Mesendoderm (in vitro differentiated cells): ENCODE measurements around the gene PCNT.

Experiments
- DNase-seq: peaks from one replicate; pipeline ENCODE4 v3.0.0; 2013
- H2AK5ac ChIP-seq: 2 replicates; pipeline ENCODE4 v1.6.1; 2013; ENCODE audit warnings: low read length, inconsistent platforms
- H2BK120ac ChIP-seq: 2 replicates; pipeline ENCODE4 v1.6.1; 2013; ENCODE audit warnings: low read depth, mild to moderate bottlenecking, low read length, moderate library complexity, mixed read lengths
- H2BK15ac ChIP-seq: replicated peaks from 2 replicates; pipeline ENCODE4 v1.6.1; 2013; ENCODE audit warnings: low read depth, mild to moderate bottlenecking, moderate library complexity
- H2BK5ac ChIP-seq: 2 replicates; pipeline ENCODE4 v1.6.1; 2013; ENCODE audit warnings: low read length, inconsistent platforms
- H3K18ac ChIP-seq: 2 replicates; pipeline ENCODE4 v1.6.1; 2013; ENCODE audit warnings: mild to moderate bottlenecking, low read length, mixed read lengths
- H3K23ac ChIP-seq: one replicate; pipeline ENCODE4 v1.6.1; 2013; ENCODE audit warnings: low read length
- H3K27ac ChIP-seq: 2 replicates; pipeline ENCODE4 v1.5.1; 2013; ENCODE audit warnings: low read depth, mild to moderate bottlenecking, inconsistent platforms, low read length, moderate library complexity
- H3K27me3 ChIP-seq: 2 replicates; pipeline ENCODE4 v1.6.1; 2013; ENCODE audit warnings: low read length, control low read depth, mild to moderate bottlenecking, inconsistent platforms; ENCODE audit not compliant: insufficient read depth, poor library complexity
- H3K36me3 ChIP-seq: 2 replicates; pipeline ENCODE4 v1.6.1; 2013; ENCODE audit warnings: low read length, inconsistent platforms; ENCODE audit not compliant: control insufficient read depth, insufficient read depth
- H3K4ac ChIP-seq: one replicate; pipeline ENCODE4 v1.6.1; 2013; ENCODE audit warnings: low read depth, mild to moderate bottlenecking, low read length, moderate library complexity
- H3K4me1 ChIP-seq: 2 replicates; pipeline ENCODE4 v1.6.1; 2013; ENCODE audit warnings: low read depth, low read length, inconsistent platforms; ENCODE audit not compliant: control insufficient read depth
- H3K4me2 ChIP-seq: 2 replicates; pipeline ENCODE4 v1.6.1; 2013; ENCODE audit warnings: low read length
- H3K4me3 ChIP-seq: 2 replicates; pipeline ENCODE4 v1.5.1; 2013; ENCODE audit warnings: mild to moderate bottlenecking, low read length
- H3K56ac ChIP-seq: one replicate; pipeline ENCODE4 v1.6.1; 2013; ENCODE audit warnings: low read length
- H3K79me1 ChIP-seq: 2 replicates; pipeline ENCODE4 v1.6.1; 2013; ENCODE audit warnings: low read length, inconsistent platforms
- H3K79me2 ChIP-seq: 2 replicates; pipeline ENCODE4 v1.6.1; 2013; ENCODE audit warnings: mild to moderate bottlenecking, low read length; ENCODE audit not compliant: control insufficient read depth, insufficient read depth
- H3K9ac ChIP-seq: 2 replicates; pipeline ENCODE4 v1.6.1; 2013; ENCODE audit warnings: low read length, inconsistent platforms
- H4K5ac ChIP-seq: one replicate; pipeline ENCODE4 v1.6.1; 2013; ENCODE audit warnings: low read length
- H4K8ac ChIP-seq: one replicate; pipeline ENCODE4 v1.6.1; 2013; ENCODE audit warnings: low read depth, mild to moderate bottlenecking, control low read depth, low read length, moderate library complexity
- WGBS: extraction: QIAGEN DNeasy Blood & Tissue Kit; methylation state at CpG from one replicate; pipeline ENCODE4 v1.1.7; 2013; ENCODE audit warnings: low lambda C conversion rate, missing lambda C conversion rate; ENCODE audit not compliant: insufficient coverage; ENCODE audit errors: extremely low coverage; 5-methylcytosine and 5-hydroxymethylcytosine counted together

PCNT gene

DNA sequence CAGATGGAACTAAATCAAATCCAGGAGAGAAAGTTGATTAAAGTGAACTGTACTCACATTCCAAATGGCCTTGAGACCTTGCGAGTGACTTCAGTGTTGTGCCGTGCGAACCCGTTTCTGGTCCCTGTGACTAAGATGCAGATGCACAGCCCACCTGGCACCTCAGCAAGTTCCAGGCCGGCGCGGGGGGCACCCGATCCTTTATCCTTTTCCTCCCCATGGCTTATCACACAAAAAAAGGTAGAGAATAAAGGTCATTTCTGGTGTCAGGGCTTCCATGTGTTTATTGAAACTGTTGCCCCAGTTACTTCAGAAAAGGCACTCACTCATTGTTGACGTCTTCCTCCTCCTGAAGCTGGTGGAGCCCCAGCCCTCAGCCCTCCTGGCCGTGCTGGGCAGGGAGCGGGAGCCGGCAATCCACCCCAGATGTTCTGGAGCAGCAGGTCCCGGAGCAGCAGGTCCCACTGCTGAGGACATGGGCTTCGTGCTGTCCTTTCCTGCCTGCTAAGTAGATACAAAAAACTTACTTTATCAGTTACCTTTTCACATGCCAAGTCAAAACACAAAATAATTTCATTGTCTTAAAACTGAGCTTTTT is 53.0 kb downstream of the PCNT start:
- Histone ChIP-seq H3K4ac (no peak overlapping the region), H3K4me3 (no peak overlapping the region), H2BK120ac (no peak overlapping the region), H3K4me2 (no peak overlapping the region), H3K79me1 (peaks cover 33% of the 10 kb centered on the region), H2AK5ac (no peak overlapping the region), H3K27ac (no peak overlapping the region), H3K36me3 (peaks cover 5% of the 10 kb centered on the region), H3K9ac (no peak overlapping the region), H3K79me2 (peaks cover 39% of the 10 kb centered on the region), H3K4me1 (no peaks in the 10 kb centered on the region), H3K18ac (no peak overlapping the region), H3K23ac (no peak overlapping the region), H3K27me3 (no peaks in the 10 kb centered on the region), H2BK15ac (no peak overlapping the region), H4K8ac (no peak overlapping the region), H2BK5ac (no peak overlapping the region), H4K5ac (no peak overlapping the region), H3K56ac (no peak overlapping the region)
- no peak for DNase-seq
- WGBS, result no CpG with 5 or more reads among the region's 14 CpGs

DNA sequence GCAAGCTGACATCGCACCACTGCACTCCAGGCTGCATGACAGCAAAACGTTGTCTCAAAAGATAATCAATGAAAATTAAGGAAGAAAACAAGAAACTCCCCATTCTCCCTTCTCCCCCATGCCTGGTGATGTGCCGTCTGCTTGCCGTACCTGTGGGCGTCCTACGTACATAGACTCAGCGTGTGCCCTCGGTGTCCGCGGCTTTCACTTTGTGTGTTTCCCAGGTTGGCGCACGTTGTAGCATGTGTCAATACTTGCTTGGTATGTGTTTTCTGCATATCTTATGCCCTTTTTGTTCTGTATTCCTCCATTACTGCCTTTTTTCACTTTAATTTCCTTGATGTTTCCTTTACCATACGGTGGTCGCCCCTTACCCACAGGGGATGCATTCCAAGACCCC is 53.8 kb downstream of the PCNT start:
- Histone ChIP-seq H2BK15ac (no peak overlapping the region), H2AK5ac (no peak overlapping the region), H3K27ac (no peak overlapping the region), H3K4ac (no peak overlapping the region), H2BK120ac (no peak overlapping the region), H3K27me3 (no peaks in the 10 kb centered on the region), H3K56ac (no peak overlapping the region), H3K4me2 (no peak overlapping the region), H4K8ac (no peak overlapping the region), H3K9ac (no peak overlapping the region), H4K5ac (no peak overlapping the region), H3K79me1 (peaks cover 26% of the 10 kb centered on the region), H3K79me2 (peaks cover 36% of the 10 kb centered on the region), H3K4me3 (no peak overlapping the region), H3K36me3 (peaks cover 2% of the 10 kb centered on the region), H3K23ac (no peak overlapping the region), H3K18ac (no peak overlapping the region), H3K4me1 (no peaks in the 10 kb centered on the region), H2BK5ac (no peak overlapping the region)
- DNase-seq, result no peak
- WGBS, result no CpG with 5 or more reads among the region's 14 CpGs

DNA sequence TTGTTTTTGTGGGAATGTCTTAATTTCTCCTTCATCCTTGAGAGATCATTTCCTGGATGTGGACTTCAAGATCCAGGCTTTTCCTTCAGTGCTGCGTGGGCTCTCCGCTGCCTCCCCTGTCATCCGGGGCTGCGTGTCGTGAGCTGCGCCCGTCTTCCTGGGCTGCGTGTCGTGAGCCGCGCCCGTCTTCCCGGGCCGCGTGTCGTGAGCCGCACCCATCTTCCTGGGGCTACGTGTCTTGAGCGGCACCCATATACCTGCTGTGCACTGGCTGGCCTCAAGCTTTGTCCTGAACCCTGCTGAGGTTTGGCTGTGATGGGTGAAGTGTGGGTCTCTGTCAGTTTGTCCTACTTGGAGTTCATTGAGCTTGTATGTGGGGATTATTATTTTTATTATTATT is 55.1 kb downstream of the PCNT start:
- no peak overlapping the region for H3K9ac ChIP-seq
- H3K36me3 ChIP-seq, result peaks cover 2% of the 10 kb centered on the region
- H4K5ac ChIP-seq, result no peak overlapping the region
- peaks cover 37% of the 10 kb centered on the region for H3K79me2 ChIP-seq
- H3K27ac ChIP-seq, result no peak overlapping the region
- H3K4me1 ChIP-seq, result no peaks in the 10 kb centered on the region
- no peak overlapping the region for H3K18ac ChIP-seq
- H3K79me1 ChIP-seq, result peaks cover 26% of the 10 kb centered on the region
- H2BK5ac ChIP-seq, result no peak overlapping the region
- H3K56ac ChIP-seq, result no peak overlapping the region
- no peak for DNase-seq
- no peak overlapping the region for H3K4ac ChIP-seq
- no peak overlapping the region for H2BK15ac ChIP-seq
- H3K23ac ChIP-seq, result no peak overlapping the region
- H3K27me3 ChIP-seq, result no peaks in the 10 kb centered on the region
- H3K4me2 ChIP-seq, result no peak overlapping the region
- no peak overlapping the region for H2BK120ac ChIP-seq
- H3K4me3 ChIP-seq, result no peak overlapping the region
- no CpG with 5 or more reads among the region's 19 CpGs for WGBS
- H4K8ac ChIP-seq, result no peak overlapping the region
- no peak overlapping the region for H2AK5ac ChIP-seq

DNA sequence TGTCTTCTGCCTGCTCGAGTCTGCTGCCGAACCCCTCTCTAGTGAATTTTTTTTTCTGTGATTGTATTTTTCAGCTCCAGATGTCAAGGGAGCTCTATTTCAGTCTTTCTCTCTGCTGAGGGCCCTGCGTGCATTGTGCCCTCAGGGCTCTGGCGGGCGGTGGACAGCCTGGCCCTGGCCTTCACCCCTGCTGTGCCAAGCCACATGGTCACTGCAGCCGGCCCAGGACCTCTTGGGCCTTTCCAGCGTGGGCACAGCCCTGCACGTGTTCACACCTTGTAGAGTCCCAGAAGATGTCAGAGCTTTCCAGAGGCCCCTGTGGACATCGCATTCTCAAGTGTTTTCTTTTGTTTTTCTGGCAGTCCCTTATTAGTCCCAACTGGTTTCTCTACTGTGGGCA is 55.7 kb downstream of the PCNT start:
- H2BK5ac ChIP-seq, result no peak overlapping the region
- no peaks in the 10 kb centered on the region for H3K4me1 ChIP-seq
- H3K79me2 ChIP-seq, result peaks cover 39% of the 10 kb centered on the region
- H4K5ac ChIP-seq, result no peak overlapping the region
- H3K9ac ChIP-seq, result no peak overlapping the region
- H3K27ac ChIP-seq, result no peak overlapping the region
- H3K36me3 ChIP-seq, result peaks cover 4% of the 10 kb centered on the region
- H2BK120ac ChIP-seq, result no peak overlapping the region
- WGBS, result no CpG with 5 or more reads among the region's 9 CpGs
- no peaks in the 10 kb centered on the region for H3K27me3 ChIP-seq
- H3K4me2 ChIP-seq, result no peak overlapping the region
- H2BK15ac ChIP-seq, result no peak overlapping the region
- no peak overlapping the region for H3K56ac ChIP-seq
- H3K4me3 ChIP-seq, result no peak overlapping the region
- H3K79me1 ChIP-seq, result peaks cover 26% of the 10 kb centered on the region
- H3K18ac ChIP-seq, result no peak overlapping the region
- no peak overlapping the region for H4K8ac ChIP-seq
- no peak overlapping the region for H3K4ac ChIP-seq
- no peak overlapping the region for H3K23ac ChIP-seq
- no peak for DNase-seq
- no peak overlapping the region for H2AK5ac ChIP-seq

DNA sequence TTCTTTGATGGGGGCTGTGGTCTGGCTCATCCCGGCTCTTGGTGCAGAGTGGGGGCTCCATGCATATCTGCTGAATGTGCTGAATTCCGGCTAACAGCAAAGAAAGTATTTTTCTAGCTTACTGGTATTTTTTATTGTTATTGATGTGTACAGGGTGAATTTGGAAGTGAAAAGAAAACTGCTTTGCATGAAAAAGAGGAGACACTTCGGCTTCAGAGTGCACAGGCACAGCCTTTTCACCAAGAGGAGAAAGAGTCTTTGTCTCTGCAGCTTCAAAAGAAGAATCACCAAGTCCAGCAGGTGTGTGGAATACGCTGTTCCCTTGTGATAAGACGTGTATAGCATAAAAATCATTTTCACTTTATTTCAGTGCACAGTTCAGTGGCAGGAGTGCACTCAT is 57.6 kb downstream of the PCNT start:
- Histone ChIP-seq H3K36me3 (peaks cover 6% of the 10 kb centered on the region), H3K4me1 (no peaks in the 10 kb centered on the region), H2BK15ac (no peak overlapping the region), H3K79me2 (peaks cover 32% of the 10 kb centered on the region), H2BK5ac (no peak overlapping the region), H3K4me3 (no peak overlapping the region), H2BK120ac (no peak overlapping the region), H3K56ac (no peak overlapping the region), H3K79me1 (peaks cover 22% of the 10 kb centered on the region), H3K4me2 (no peak overlapping the region), H3K23ac (no peak overlapping the region), H3K4ac (no peak overlapping the region), H3K18ac (no peak overlapping the region), H3K9ac (no peak overlapping the region), H3K27ac (no peak overlapping the region), H4K5ac (no peak overlapping the region), H3K27me3 (no peaks in the 10 kb centered on the region), H2AK5ac (no peak overlapping the region), H4K8ac (no peak overlapping the region)
- DNase-seq, result no peak
- no CpG with 5 or more reads among the region's 5 CpGs for WGBS

DNA sequence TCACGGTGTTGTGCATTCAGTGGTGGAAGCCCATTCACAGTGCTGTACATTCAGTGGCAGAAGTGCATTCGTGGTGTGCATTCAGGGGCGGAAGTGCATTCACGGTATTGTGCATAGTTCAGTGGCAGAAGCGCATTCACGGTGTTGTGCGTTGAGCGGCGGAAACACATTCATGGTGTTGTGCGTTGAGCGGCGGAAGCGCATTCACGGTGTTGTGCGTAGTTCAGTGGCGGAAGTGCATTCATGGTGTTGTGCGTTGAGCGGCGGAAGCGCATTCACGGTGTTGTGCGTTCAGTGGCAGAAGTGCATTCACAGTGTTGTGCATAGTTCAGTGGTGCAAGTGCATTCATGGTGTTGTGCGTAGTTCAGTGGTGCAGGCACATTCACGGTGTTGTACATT is 60.6 kb downstream of the PCNT start:
- Histone ChIP-seq H2BK120ac (no peak overlapping the region), H3K27me3 (no peaks in the 10 kb centered on the region), H3K4me2 (no peak overlapping the region), H3K4me3 (no peak overlapping the region), H3K23ac (no peak overlapping the region), H3K4me1 (no peaks in the 10 kb centered on the region), H3K56ac (no peak overlapping the region), H2AK5ac (no peak overlapping the region), H3K4ac (no peak overlapping the region), H3K79me1 (peaks cover 14% of the 10 kb centered on the region), H3K18ac (no peak overlapping the region), H2BK15ac (no peak overlapping the region), H3K36me3 (peaks cover 6% of the 10 kb centered on the region), H3K79me2 (peaks cover 25% of the 10 kb centered on the region), H4K5ac (no peak overlapping the region), H3K27ac (no peak overlapping the region), H2BK5ac (no peak overlapping the region), H4K8ac (no peak overlapping the region), H3K9ac (no peak overlapping the region)
- no CpG with 5 or more reads among the region's 24 CpGs for WGBS
- DNase-seq, result no peak
